Measurements from ENCODE around the gene NCKAP5L.

GRCh38 chr12:49741882-49742620, 86.2 kb downstream of the NCKAP5L start:
- TF ChIP-seq SIN3A (IDR thresholded peaks at IDR 0.05; ENCODE audit: borderline replicate concordance, insufficient read depth, low read length) (no peak), REST (IDR thresholded peaks at IDR 0.05; ENCODE audit: insufficient read depth in 1 of 2, low read depth in 2 of 2, low read length in 2 of 2) (no peak), POLR2AphosphoS5 (IDR thresholded peaks at IDR 0.05; ENCODE audit: low read depth, low read length) (peak; percentile 35; the same call in 1 of the 2 replicates), TAF1 (IDR thresholded peaks at IDR 0.05; ENCODE audit: borderline replicate concordance, insufficient read depth, low read length) (peak; percentile 42; the same call in 1 of the 2 replicates), FOXP2 (optimal IDR thresholded peaks at IDR 0.05; ENCODE audit: borderline replicate concordance, extremely low read depth, extremely low read length, insufficient read depth) (peak; percentile 16)
